ENCODE results near the gene TFF3. TPM values are rescaled to one million over a fixed set of nuclear protein-coding genes. Genes with fewer than 3 reads are reported as not detected.

TFF3 gene
- total and polyA plus RNA-seq, 10 of the 15 experiments (the other 5 are each of a cell fraction or from before 2014, with no cell fraction given), result not detected

GRCh38 chr21:42302794-42303193 lies 12.4 kb downstream of the TFF3 start (continued):
- TF ChIP-seq IRF5 (IDR thresholded peaks at IDR 0.05; ENCODE audit: borderline replicate concordance) (no peak), ZBTB40 (IDR thresholded peaks at IDR 0.05; ENCODE audit: borderline replicate concordance) (no peak), ATF7 (IDR thresholded peaks at IDR 0.05; ENCODE audit: low read depth) (no peak), CTCF (IDR thresholded peaks at IDR 0.05 in 2 of 3, conservative IDR thresholded peaks at IDR 0.05 in 1 of 3; ENCODE audit: control insufficient read depth in 2 of 3, extremely low read depth in 1 of 3, insufficient read depth in 1 of 3, low read depth in 3 of 3, low read length in 3 of 3) (no peak), ESRRA (IDR thresholded peaks at IDR 0.05; ENCODE audit: low read length) (no peak), ZNF24 (IDR thresholded peaks at IDR 0.05) (no peak), CUX1 (IDR thresholded peaks at IDR 0.05; ENCODE audit: insufficient replicate concordance, low read depth, low read length) (no peak), SKIL (IDR thresholded peaks at IDR 0.05; ENCODE audit: low read depth, poor library complexity, severe bottlenecking) (no peak)

Data from GM12878 (cell line).